Stimulated activated CD4-positive, alpha-beta T cell treated with anti-CD3 and anti-CD28 coated beads, Interleukin-2, amount 100 ng/mL, for 4 hours (primary cell): ENCODE data around the gene SMARCA4.

Experiments
- DNase-seq: peaks from one replicate; pipeline ENCODE4 v3.0.0-alpha.2; 2020; ENCODE audit warnings: low read depth

SMARCA4 gene

DNA sequence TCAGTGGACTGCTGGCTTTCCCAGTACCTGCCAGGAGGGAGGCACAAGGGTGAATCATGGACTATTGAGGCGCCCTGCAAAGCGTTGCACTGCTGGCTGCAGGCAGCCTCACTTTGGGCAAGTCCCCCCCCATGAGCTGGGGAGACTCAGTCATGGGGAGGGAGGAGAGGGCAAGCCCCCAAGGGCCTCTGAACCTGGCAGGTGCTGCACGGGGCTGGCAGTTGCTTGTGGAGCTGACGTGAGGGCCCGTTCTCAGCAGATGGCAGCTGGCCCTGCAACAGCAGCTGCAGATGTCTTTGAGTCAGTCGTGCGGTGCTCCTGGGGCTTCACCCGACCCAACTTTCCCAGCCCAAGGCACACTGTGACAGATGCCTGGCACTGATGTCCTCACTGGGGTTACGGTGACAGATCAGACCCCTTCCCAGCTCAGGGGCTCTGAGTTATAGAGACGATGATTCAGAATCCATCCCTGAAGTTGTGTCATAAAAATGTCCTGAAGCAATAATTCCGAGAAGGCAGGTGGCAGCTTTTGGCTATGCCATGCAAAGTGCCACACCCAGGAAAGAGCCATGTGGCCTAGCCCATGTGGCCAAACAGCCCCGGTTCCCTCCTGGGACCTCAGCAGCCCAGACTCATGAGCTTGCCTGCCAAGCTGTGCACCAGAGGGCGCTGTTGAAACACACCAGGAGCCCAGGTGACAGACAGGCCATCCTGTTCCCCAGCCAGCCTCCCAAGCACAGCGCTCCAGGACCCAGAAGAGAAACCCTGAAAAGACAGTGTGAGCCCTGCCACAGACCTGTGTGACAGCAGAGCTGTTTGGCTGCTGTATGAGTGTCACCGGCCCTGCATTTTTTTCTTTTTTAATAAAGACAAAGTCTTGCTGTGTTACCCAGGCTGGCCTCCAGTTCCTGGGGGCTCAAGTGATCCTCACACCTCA is 74.9 kb downstream of the SMARCA4 start:
- DNase-seq: peak; percentile 74

DNA sequence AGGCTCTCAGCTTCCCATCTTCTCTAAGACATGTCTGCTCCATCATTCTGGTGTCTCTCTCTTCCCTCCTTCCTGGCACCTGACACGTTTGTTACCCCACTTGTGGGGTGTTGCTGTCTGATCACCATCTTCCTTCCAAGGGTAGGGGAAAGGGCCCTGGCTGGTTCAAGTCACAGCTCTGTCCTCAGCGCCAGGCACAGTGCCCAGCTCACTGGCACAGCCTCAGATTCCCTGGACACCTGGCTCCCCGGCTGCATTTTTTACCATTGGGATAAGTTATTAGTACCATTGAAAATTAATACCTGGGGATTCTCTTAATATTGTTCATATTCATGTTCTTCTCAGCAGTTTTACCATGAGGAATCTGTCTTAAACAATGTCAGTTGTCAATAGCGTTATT is 77.7 kb downstream of the SMARCA4 start:
- no peak for DNase-seq

DNA sequence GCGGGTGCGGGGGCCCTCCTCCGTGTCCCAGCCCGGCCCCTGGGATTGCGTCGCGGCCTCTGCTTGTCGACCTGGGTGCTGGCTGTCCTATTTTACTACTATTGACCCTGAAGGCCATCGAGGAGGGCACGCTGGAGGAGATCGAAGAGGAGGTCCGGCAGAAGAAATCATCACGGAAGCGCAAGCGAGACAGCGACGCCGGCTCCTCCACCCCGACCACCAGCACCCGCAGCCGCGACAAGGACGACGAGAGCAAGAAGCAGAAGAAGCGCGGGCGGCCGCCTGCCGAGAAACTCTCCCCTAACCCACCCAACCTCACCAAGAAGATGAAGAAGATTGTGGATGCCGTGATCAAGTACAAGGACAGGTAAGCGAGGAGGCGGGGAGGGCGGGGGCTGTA is 80.4 kb downstream of the SMARCA4 start:
- DNase-seq: no peak

DNA sequence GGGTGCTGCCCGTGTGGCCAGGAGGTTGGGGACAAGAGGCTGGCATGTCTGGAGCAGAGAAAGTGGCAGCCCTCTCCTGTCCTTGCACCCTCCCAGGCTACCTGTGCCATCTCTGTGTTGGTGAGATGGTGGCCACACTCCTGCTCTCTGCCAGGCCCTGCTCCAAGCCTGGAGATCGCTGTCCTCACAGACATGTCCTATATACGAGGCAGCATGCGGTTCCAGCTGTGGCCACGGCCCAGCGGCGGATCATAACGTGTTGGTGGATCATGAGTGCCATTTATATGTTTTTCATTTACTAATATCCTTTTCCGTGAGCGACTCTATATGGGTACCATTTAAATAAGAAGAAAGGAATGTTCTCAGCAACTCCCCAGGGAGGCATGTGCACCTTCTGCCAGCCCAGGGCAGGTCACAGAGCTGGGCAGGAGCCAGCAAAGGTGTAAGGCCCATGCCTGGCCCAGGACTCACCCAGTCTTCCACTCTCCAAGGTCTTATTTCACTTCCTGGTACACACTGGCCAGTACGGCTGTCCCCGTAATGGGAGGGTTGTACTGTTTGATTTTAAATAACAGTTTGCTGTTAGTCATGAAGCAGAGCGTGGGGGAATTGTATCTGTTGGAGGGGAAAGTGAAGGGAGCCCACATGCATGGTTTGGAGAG is 81.3 kb downstream of the SMARCA4 start:
- DNase-seq: no peak

DNA sequence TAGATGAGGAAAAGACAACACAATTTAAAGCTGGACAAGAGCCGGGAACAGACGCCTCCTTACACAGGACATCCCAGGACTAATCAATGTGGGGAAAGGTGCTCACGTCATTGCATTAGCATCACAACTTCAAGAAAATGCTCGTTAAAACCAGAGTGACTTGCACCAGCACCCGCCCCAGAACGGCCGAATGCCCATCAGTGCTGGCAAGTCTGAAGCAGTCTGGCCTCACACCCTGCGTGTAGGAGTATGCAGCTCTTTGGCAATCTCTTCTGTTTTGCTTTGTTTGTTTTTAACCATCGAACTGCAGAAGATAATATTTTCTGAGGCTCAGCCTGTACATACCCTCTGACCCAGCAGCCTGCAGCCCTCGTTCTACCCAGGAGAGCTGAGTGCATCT is 83.6 kb downstream of the SMARCA4 start:
- no peak for DNase-seq

DNA sequence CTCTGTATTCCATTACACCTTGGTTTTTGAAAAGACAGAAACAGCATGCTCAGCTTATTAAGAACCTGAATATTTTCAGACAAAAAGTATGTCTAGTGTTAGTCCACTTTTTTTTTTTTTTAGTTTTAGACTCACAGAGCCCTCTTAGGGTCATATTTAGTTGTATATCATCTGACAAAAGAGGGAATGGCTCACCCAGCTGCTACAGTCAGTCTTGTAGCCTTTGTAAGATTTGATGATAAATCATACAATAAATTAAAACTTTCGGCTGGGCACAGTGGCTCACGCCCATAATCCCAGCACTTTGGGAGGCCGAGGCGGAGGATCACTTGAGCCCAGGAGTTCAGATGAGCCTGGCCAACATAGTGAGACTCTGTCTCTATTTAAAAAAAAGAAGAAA is 84.7 kb downstream of the SMARCA4 start:
- no peak for DNase-seq

DNA sequence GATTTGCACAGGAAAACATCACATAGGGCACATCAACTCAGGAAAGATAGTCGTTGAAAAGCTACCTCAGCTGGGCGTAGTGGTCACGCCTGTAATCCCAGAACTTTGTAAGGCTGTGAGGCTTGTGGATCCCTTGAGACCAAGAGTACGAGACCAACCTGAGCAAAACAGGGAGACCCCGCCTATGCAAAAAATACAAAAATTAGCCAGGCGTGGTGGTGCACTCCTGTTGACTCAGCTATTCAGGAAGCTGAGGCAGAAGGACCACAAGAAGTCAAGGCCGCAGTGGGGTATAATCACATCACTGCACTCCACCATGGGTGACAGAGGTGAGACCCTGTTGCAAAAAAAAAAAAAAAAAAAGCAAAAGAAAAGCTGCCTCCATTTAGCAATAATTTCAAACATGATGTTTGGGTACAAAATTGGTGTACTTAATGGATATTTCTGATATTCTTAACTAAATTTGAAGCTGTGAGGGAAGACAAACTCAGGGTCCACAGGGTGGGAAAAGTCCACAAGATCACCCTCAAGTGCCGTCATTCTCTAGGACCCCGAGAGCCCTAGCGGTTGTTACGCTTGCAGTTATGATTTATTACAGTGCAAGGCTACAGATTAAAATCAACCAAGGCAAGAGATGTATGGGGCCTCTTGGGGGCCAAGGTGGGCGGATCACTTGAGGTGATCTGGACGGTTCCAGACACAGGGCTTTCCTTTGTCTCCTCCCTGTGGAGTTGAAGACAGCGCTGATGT is 86.0 kb downstream of the SMARCA4 start:
- DNase-seq: no peak

DNA sequence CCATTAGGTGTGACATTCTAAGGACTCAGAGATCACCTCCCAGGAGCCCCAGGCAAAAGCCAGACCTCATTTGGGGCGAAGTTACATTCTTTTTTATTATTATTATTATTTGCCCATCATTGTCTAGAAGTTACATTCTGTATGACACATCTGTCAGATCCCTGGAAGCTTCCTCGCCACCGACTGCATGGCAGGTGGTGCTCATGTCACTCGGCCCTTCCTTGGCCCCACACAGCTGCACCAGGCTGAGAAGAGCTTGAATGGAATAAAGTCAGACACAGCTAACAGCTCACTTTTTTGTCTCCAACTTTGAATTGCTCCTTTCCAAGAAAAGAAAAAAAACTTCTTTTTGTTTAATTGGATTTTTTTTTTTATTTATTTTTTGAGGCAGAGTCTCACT is 87.0 kb downstream of the SMARCA4 start:
- no peak for DNase-seq

DNA sequence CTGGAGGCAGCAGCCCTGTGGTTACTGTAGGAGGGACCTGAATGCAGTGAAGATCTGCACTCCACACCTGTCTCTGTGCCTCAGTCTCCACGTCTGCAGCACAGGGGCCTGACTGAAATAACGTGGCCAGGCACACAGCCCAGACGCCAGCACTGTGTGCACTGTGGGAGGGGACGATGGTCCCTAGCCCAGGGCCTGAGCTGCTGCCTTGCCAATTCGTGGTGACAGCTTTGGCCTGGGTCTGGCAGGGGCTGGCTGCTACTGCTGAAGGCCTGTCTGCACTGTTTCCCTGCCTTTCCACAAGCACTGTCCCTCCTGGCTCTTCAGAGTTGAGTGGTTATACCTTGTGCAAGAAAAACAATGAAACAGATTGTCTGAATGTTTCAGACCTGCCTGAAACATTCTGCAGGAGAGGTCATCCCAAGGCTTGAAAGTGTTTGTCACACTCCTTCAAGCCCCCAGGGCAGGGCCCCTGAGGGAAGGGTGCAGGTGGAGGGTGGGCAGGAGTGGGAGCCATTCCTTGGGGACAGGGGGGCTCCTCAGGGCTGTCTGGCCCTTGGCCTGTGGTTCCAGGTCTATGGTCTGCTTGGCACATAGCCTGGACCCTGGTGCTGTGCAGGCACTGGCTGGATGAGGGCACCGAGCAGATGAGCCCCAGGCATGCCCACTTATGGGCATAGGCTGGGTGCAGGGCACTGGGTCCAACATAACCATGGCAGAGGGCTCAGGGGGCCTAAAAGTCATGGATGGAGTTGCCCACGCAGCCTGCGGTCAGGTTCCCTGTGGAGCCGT is 89.7 kb downstream of the SMARCA4 start:
- DNase-seq: no peak

DNA sequence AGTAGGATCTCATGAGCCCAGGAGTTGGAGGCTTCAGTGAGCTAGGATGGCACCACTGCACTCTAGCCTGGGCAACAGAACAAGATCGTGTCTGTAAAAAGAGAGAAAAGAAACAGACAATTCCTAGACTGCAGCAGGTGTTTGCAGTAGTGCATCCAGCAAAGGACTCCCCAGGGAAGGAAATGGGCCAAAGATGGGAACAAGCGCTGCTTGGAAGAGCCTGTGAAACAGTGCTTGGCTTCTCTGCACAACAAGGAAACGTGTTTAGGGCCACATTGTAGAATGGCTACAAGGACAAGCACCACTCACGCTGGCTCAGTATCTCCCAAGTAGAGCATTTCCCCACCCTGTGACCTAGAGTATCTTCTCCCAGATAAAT is 93.0 kb downstream of the SMARCA4 start:
- DNase-seq: no peak

DNA sequence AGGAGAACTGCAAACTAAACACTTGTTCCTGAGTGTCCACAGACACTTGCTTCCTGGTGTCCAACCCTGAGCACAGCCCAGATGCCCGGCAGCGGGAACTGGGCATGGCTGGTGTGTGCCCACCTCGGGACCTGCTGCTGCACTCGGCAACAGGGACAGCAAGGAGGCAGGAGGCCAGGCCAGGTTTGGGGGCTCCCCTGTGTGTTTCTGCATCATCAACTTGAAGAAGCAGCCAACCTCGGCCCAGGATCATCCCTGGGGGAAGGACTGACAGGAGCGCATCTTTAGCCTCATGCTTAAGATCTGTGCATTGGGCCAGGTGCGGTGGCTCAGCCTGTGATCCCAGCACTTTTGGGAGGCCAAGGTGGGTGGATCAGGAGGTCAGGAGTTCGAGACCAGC is 93.4 kb downstream of the SMARCA4 start:
- no peak for DNase-seq

DNA sequence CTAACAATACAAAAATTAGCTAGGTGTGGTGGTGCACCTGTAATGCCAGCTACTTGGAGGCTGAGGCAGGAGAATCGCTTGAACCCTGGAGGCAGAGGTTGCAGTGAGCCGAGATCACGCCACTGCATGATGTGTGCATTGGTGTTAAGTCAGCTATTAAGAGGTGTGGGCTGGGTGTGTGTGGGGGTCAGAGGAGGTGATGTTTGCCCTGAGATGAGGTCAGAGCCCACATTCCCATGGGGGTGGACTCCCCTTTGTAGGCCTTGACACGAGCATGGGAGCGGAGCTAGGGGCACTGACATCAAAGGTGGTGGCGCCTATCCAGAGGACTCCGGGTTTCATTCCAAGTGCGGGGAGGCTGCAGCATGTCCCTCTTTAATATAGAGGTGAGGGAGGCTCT is 93.8 kb downstream of the SMARCA4 start:
- no peak for DNase-seq

DNA sequence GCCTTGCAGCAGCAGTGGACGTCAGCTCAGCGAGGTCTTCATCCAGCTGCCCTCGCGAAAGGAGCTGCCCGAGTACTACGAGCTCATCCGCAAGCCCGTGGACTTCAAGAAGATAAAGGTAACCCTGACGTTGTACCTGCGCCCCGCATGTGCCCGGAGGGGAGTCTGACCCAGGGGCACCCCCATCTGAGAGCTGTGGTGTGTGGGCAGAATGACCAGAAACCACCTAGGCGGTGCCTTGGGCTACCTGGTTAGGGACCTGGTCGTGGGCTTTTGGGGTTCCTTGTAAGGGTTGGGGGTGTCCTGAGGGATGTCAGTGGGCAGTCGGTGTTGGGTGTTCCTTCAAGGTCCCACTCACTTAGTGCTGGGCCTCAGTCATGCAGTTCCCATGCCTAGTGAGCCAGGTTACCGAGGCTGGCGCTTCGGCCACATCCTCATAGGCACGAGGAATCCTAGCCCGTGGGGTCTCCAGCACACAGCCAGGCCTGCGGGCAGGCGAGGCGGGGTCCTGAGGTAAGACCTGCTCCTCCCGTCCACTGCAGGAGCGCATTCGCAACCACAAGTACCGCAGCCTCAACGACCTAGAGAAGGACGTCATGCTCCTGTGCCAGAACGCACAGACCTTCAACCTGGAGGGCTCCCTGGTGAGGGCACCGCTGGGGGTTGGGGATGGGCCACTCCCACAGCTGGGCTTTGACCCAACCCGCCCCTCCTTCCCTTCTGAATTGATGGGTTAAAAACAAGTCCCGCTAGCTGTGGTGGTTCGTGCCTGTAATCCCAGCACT is 97.6 kb downstream of the SMARCA4 start:
- no peak for DNase-seq

DNA sequence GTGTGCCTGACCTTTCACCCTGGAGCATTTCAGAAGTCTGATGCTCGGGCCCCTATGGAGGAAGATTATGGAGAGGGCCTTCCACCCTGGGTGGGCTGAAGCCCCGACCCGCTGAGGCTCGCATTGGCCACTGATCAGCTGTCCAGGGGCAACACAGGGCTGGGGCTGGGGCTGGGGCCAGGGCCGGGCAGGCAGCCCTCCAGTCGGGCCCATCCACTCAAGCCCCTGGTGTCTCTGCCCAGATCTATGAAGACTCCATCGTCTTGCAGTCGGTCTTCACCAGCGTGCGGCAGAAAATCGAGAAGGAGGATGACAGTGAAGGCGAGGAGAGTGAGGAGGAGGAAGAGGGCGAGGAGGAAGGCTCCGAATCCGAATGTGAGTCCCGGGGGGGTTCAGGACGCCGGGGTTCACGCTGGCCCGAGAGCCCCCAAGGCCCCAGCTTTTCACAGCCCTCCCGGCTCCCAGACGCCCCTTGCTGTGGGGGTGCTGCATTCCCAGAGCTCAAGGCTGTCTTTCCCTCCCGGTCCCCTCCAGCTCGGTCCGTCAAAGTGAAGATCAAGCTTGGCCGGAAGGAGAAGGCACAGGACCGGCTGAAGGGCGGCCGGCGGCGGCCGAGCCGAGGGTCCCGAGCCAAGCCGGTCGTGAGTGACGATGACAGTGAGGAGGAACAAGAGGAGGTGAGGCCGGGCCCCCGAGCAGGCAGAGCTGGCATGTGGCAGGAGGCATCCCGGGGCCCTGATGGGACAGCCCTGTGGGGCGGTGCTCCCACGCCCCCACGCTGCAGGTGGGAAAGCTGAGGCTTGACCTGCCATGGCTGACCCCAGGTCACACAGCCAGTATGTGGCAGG is 98.9 kb downstream of the SMARCA4 start:
- no peak for DNase-seq

DNA sequence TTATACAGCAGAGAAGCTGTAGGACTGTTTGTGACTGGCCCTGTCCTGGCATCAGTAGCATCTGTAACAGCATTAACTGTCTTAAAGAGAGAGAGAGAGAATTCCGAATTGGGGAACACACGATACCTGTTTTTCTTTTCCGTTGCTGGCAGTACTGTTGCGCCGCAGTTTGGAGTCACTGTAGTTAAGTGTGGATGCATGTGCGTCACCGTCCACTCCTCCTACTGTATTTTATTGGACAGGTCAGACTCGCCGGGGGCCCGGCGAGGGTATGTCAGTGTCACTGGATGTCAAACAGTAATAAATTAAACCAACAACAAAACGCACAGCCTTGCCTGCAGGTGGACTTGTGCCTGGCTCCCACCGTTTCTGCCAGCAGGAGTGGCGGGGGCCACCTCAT is 101.1 kb downstream of the SMARCA4 start:
- no peak for DNase-seq

DNA sequence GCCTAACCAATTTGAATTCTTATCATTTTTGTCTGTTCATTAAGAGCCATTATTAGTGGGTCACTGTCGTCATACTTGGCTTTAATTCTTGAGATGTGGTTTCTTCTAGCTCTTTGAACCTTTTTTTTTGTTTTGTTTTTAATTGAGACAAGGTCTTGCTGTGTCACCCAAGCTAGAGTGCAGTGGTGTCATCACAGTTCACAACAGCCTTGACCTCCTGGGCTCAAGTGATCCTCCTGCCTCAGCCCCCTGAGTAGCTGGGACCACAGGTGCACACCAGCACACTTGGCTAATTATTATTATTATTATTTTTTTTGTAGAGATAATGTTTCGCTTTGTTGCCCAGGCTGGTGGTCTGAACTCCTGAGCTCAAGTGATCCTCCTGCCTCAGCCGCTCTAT is 102.6 kb downstream of the SMARCA4 start:
- no peak for DNase-seq

DNA sequence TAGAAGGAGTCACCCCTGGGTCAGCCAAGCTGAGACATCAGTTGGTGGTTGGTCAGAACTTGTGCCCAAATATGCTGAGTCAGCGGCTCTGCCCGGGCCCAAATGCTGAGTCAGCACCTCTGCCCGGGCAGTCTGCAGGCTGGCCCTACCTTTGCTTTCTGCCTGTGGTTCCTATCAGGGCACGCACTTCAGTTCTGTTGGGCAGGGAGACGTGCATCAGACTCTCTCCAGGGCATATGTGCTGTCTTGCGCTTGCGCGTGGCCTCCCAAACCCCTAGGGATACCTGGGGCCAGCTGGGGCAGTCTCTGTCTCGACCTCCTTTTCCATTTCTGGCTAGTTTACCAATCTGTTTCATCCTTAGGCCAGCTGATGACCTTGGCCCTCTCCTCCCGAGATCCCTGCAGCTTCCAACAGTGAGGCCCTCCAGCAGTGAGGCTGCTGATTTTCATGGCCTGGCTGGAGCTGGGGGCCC is 104.0 kb downstream of the SMARCA4 start:
- DNase-seq: no peak

DNA sequence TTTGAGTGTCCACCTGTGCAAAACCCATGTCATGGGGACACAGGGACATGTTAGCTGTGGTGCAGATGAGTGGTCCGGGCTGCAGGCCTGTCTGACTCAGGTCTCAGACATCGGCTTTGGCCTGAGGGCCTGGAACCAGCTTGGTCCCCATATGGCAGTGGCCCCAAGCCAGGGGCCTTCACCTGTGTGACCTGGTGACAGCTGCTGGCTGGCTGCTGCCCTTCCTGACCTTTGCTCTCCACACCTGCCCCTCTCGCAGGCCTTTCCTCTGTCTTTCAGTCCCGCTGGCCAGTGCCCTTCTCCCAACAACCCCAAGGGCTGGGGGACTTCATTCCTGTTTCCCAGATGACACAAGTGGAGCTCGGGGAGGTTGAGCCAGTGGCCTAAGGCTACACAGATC is 105.5 kb downstream of the SMARCA4 start:
- no peak for DNase-seq

DNA sequence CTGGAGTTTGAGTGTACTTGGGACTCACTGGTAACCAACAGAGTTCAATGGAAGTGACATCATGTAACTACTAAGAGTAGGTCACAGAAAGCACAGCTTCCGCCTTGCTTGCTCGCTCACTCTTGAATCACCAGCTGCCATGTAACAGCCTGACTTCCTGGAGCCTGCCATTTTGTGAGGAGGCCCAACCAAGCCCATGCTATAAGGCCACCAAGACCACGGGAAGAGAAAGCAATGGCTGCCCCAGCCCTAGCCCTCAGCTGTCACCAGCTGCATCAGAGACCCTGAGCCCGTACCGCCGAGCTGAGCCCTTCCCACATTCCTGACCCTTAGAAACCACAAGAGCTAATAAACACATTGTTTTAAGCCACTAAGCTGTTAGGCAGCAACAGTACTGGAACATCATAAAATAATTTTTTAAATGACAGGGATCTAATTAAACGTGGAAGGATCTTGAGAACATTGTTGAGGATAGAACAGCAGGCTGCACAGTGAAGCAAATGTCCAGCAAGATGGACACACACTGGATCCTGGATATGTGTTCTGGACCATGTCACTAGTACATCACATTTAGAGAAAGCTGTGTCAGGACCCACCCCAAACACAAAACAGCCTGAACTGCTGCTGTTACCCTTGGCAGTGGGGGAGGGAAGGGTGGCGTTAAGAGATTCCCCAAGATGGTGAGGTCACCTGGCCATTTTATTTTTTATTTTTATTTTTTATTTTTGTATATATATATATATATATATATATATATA is 106.7 kb downstream of the SMARCA4 start:
- no peak for DNase-seq
